GM23248 (cell line): ENCODE data around the gene ALOX5.

Source experiments
- EZH2 ChIP-seq: fragments of 200-600 bp; sonication (generic); IDR thresholded peaks from 2 replicates; pipeline ENCODE4 v1.6.1; 2018; ENCODE audit warnings: antibody characterized with exemption, mild to moderate bottlenecking; ENCODE audit not compliant: insufficient read depth, poor library complexity, severe bottlenecking
- EZH2phosphoT487 ChIP-seq: fragments of 200-600 bp; sonication (generic); IDR thresholded peaks from 2 replicates; pipeline ENCODE4 v1.6.1; 2018; ENCODE audit warnings: antibody characterized with exemption, moderate library complexity, mild to moderate bottlenecking, low read depth; ENCODE audit not compliant: insufficient read depth

GRCh38 chr10:45476559-45476958 is 102.5 kb downstream of the ALOX5 start:
- TF ChIP-seq EZH2: no peak
- no peak for TF ChIP-seq EZH2phosphoT487
